ENCODE results near the gene RAB3A.

GRCh38 chr19:18167975-18168645 is 35.7 kb downstream of the RAB3A start:
- TF ChIP-seq CTCF (conservative IDR thresholded peaks at IDR 0.05; ENCODE audit: low read length) (peak; percentile 90), EZH2phosphoT487 (IDR thresholded peaks at IDR 0.05; ENCODE audit: borderline replicate concordance, low read depth, low read length) (no peak)
